GM19328 (cell line): Measurements from ENCODE around the gene TSPAN14.

Experiments used
- ATAC-seq: cut with Tn5 transposase; IDR thresholded peaks from one replicate; pipeline ENCODE4 v1.9.1; 2021; ENCODE audit warnings: mild to moderate bottlenecking, moderate library complexity; ENCODE audit not compliant: unreplicated experiment

Gene TSPAN14

GRCh38 chr10:80454513-80455460, 677 bp downstream of the TSPAN14 start:
- peak; percentile 15 for ATAC-seq

GRCh38 chr10:80455461-80456349, 1.6 kb downstream of the TSPAN14 start:
- no peak for ATAC-seq

- no peak for ATAC-seq
These were observed 3.6 kb downstream of the TSPAN14 start for GRCh38 chr10:80457554-80458262.

GRCh38 chr10:80458263-80458625, 4.1 kb downstream of the TSPAN14 start:
- no peak for ATAC-seq

- ATAC-seq: no peak
These were observed 4.5 kb downstream of the TSPAN14 start for GRCh38 chr10:80458638-80459037.

GRCh38 chr10:80459047-80459865, 5.1 kb downstream of the TSPAN14 start:
- ATAC-seq: peak; percentile 32

GRCh38 chr10:80460399-80461207, 6.5 kb downstream of the TSPAN14 start:
- no peak for ATAC-seq

- ATAC-seq: no peak
These were observed 7.4 kb downstream of the TSPAN14 start for GRCh38 chr10:80461208-80462183.

- ATAC-seq: no peak
These were observed 8.3 kb downstream of the TSPAN14 start for GRCh38 chr10:80462299-80462980.

GRCh38 chr10:80462981-80463741, 9.1 kb downstream of the TSPAN14 start:
- ATAC-seq: no peak

- no peak for ATAC-seq
These were observed 9.8 kb downstream of the TSPAN14 start for GRCh38 chr10:80463868-80464267.

- no peak for ATAC-seq
These were observed 10.7 kb downstream of the TSPAN14 start for GRCh38 chr10:80464557-80465450.

- ATAC-seq: no peak
These were observed 11.3 kb downstream of the TSPAN14 start for GRCh38 chr10:80465451-80465835.

- peak; percentile 47 for ATAC-seq
These were observed 11.9 kb downstream of the TSPAN14 start for GRCh38 chr10:80465839-80466590.

- no peak for ATAC-seq
These were observed 12.7 kb downstream of the TSPAN14 start for GRCh38 chr10:80466724-80467326.
